ENCODE measurements around the gene FBXO17.

The FBXO17 gene

GRCh38 chr19:38915329-38916321 is 59.9 kb downstream of the FBXO17 start:
- no peak for DNase-seq (ENCODE audit: low spot score)

- DNase-seq (ENCODE audit: low spot score): no peak
Observed at GRCh38 chr19:38913958-38914357, 61.6 kb downstream of the FBXO17 start.

GRCh38 chr19:38912600-38913514 is 62.7 kb downstream of the FBXO17 start:
- DNase-seq (ENCODE audit: low spot score): no peak

- no peak for DNase-seq (ENCODE audit: low spot score)
Observed at GRCh38 chr19:38911388-38912001, 64.0 kb downstream of the FBXO17 start.

- DNase-seq (ENCODE audit: low spot score): no peak
Observed at GRCh38 chr19:38910488-38910887, 65.1 kb downstream of the FBXO17 start.

- no peak for DNase-seq (ENCODE audit: low spot score)
Observed at GRCh38 chr19:38908911-38909310, 66.6 kb downstream of the FBXO17 start.

GRCh38 chr19:38907670-38908069 is 67.9 kb downstream of the FBXO17 start:
- no peak for DNase-seq (ENCODE audit: low spot score)

- DNase-seq (ENCODE audit: low spot score): no peak
Observed at GRCh38 chr19:38907227-38907626, 68.3 kb downstream of the FBXO17 start.

GRCh38 chr19:38905620-38906019 is 69.9 kb downstream of the FBXO17 start:
- no peak for DNase-seq (ENCODE audit: low spot score)

GRCh38 chr19:38904581-38905539 is 70.7 kb downstream of the FBXO17 start:
- DNase-seq (ENCODE audit: low spot score): no peak

GRCh38 chr19:38901683-38902082 is 73.9 kb downstream of the FBXO17 start:
- no peak for DNase-seq (ENCODE audit: low spot score)

- DNase-seq (ENCODE audit: low spot score): peak; percentile 43
Observed at GRCh38 chr19:38900743-38901190, 74.8 kb downstream of the FBXO17 start.

- no peak for DNase-seq (ENCODE audit: low spot score)
Observed at GRCh38 chr19:38900202-38900629, 75.3 kb downstream of the FBXO17 start.

- DNase-seq (ENCODE audit: low spot score): peak; percentile 100
Observed at GRCh38 chr19:38899447-38900201, 75.9 kb downstream of the FBXO17 start, which contains the start of the genes NFKBIB and SIRT2. Gene NFKBIB, plus strand, starts transcription at chr19:38899969. Its CDS starts 64 bp downstream, at chr19:38900033. Gene SIRT2, minus strand, starts transcription at chr19:38899618. Its CDS starts 97 bp downstream, at chr19:38899521.

- no peak for DNase-seq (ENCODE audit: low spot score)
Observed at GRCh38 chr19:38898788-38899446, 76.6 kb downstream of the FBXO17 start.

- no peak for DNase-seq (ENCODE audit: low spot score)
Observed at GRCh38 chr19:38894968-38895367, 80.6 kb downstream of the FBXO17 start.

- DNase-seq (ENCODE audit: low spot score): no peak
Observed at GRCh38 chr19:38893341-38893771, 82.2 kb downstream of the FBXO17 start.

- DNase-seq (ENCODE audit: low spot score): no peak
Observed at GRCh38 chr19:38892841-38893240, 82.7 kb downstream of the FBXO17 start.

- no peak for DNase-seq (ENCODE audit: low spot score)
Observed at GRCh38 chr19:38891771-38892170, 83.8 kb downstream of the FBXO17 start.
